Germinal center (tissue), 1 donor: ENCODE data around the gene MAST2.

Experiments
- DNase-seq: peaks from one replicate; pipeline ENCODE4 v3.0.0; 2012; ENCODE audit warnings: mixed read lengths, low spot score

MAST2 gene

GRCh38 chr1:46065405-46065804 lies 262.0 kb downstream of the MAST2 start:
- no peak for DNase-seq

GRCh38 chr1:46067652-46068051 lies 264.2 kb downstream of the MAST2 start:
- DNase-seq: peak; percentile 6

GRCh38 chr1:46068525-46068924 lies 265.1 kb downstream of the MAST2 start:
- no peak for DNase-seq

GRCh38 chr1:46070164-46070814 lies 266.9 kb downstream of the MAST2 start:
- no peak for DNase-seq

- no peak for DNase-seq
Measured at GRCh38 chr1:46072975-46073374, 269.6 kb downstream of the MAST2 start.

- DNase-seq: no peak
Measured at GRCh38 chr1:46076343-46076742, 272.9 kb downstream of the MAST2 start.

GRCh38 chr1:46077644-46078043 lies 274.2 kb downstream of the MAST2 start:
- no peak for DNase-seq

GRCh38 chr1:46080257-46080656 lies 276.8 kb downstream of the MAST2 start:
- DNase-seq: no peak

- DNase-seq: no peak
Measured at GRCh38 chr1:46081206-46081605, 277.8 kb downstream of the MAST2 start.

GRCh38 chr1:46081619-46082018 lies 278.2 kb downstream of the MAST2 start:
- DNase-seq: no peak

- DNase-seq: no peak
Measured at GRCh38 chr1:46083579-46083978, 280.2 kb downstream of the MAST2 start.

- no peak for DNase-seq
Measured at GRCh38 chr1:46084553-46085451, 281.4 kb downstream of the MAST2 start.
